MM.1S (cell line): ENCODE results near the gene UBE2B.

Source experiments
- EZH2 ChIP-seq: fragments of 300-600 bp; sonication (generic); optimal IDR thresholded peaks from 2 replicates; pipeline ENCODE3; 2017; ENCODE audit warnings: low read depth, mild to moderate bottlenecking, antibody characterized with exemption, low read length, mixed read lengths
- TF ChIP-seq, protein P1 (sequence below): fragments of 300-600 bp; sonication (generic); IDR thresholded peaks from 2 replicates; pipeline ENCODE4 v1.5.1; 2016; ENCODE audit warnings: antibody characterized with exemption, low read length, mixed read lengths

- TF ChIP-seq, protein P1, sequence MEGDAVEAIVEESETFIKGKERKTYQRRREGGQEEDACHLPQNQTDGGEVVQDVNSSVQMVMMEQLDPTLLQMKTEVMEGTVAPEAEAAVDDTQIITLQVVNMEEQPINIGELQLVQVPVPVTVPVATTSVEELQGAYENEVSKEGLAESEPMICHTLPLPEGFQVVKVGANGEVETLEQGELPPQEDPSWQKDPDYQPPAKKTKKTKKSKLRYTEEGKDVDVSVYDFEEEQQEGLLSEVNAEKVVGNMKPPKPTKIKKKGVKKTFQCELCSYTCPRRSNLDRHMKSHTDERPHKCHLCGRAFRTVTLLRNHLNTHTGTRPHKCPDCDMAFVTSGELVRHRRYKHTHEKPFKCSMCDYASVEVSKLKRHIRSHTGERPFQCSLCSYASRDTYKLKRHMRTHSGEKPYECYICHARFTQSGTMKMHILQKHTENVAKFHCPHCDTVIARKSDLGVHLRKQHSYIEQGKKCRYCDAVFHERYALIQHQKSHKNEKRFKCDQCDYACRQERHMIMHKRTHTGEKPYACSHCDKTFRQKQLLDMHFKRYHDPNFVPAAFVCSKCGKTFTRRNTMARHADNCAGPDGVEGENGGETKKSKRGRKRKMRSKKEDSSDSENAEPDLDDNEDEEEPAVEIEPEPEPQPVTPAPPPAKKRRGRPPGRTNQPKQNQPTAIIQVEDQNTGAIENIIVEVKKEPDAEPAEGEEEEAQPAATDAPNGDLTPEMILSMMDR, result no peak
- TF ChIP-seq EZH2, result no peak
These were observed 9.0 kb downstream of the UBE2B start for GRCh38 chr5:134380346-134380745.
